ENCODE measurements around the gene FAM169A.
"Not testable (repeated sequence)": the region's sequence is repeated elsewhere in the genome, so short reads cannot be mapped to it uniquely, and the experiment has no call there.

Gene FAM169A

DNA sequence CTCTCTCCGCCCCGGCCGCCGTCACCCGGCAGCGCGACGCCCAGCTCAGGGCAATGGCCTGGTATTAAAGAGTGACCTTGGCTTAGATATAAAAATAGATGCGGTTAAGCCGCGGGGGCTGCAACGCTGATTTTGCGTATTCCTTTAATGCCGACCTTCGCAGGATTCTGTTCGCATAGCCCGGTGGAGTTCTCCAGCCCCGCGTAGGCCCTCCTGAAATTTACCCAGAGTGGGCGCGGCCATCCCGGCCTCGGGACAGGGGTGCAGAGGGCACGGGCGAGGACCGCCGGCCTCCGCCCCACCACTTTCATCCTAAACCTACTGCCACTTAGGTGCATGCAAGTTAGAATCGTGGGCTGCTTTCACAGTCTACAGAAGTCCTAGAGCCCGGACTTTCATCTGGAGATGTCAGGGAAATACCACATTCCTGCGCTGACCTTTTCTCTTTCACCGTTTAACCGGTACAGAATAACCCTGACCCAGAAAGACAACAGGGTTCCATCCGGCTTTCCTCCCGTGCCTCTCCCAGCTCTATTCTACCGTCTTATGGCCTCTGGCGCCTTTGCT, 492 bp upstream of the FAM169A start:
- no peak for DNase-seq

DNA sequence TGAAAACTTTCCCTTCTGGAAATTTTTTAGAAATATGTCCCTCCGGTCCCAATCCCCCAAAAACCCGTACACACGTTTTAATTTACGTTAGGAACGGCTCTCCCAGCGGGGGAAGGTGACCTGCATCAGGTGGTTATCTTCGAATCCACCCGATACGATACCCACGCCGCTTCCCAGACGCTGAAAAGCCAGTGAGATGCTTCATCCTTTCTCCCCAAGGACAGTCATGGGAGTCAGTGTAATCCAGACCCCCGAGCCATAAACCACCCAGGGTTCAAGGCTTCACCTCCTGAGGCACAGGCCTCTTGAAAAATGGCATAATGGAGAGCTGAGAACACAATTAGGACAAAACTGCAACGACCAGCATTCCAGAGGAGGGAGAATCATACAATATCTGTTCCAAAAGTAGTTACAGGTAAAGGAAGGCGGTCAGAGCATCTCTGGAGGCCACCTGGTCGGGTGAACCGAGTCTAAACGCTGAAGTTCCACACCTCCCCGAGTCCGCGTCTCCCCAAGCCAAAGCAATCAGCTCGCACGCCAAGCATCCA, 857 bp downstream of the FAM169A start:
- DNase-seq = no peak

GRCh38 chr5:74864823-74865222, 1.4 kb downstream of the FAM169A start:
- no peak for DNase-seq

DNA sequence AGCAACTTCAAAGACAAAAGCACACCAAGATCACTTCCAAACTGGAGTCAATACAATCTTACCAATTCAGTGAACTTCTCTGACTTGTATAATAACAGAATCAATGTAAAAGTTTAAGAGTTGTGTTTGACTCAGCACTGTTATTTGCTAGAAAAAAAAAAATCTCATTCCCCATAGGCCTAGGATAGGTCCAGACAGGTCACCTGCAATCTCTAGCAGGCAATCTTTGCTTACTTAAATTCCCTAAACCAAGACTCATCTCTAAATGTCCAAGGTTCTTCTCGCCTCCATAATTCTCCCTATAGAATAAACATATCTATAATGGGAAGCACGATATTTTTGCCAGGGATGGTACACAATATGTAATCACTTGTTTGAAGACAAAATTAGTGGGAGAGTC, 2.5 kb downstream of the FAM169A start:
- DNase-seq = no peak

DNA sequence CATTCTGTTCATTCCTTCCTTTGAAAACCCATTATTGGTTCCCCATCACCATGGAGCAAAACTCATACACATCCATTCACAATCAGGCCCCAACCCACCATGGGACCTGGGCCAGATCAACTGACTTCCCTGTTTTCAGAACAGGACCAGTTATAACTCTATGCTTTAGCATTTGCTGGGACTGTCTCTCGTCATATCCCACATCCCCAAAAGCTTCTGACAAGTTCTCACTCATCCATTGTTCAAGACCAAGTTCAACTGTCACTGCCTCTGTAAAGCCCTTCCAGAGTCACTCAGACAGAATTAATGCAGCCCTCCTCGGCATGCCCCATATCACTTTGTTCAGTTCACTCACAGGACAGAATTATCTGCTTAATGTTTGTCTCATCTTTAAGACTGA, 4.0 kb downstream of the FAM169A start:
- DNase-seq = no peak

DNA sequence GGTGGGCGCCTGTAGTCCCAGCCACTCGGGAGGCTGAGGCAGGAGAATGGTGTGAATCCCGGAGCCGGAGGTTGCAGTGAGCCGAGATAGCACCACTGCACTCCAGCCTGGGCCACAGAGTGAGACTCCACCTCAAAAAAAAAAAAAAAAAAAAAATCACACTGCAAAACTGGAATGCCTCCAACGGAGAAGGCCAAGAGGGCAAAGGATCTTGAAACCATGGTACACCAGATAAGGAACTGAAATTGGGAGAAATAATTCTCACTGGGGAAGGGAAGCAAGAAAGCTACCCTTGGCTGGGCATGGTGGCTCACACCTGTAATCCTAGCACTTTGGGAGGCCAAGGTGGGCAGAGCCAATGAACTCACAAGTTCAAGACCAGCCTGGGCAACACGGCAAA, 9.2 kb downstream of the FAM169A start:
- not testable (repeated sequence) for DNase-seq

- no peak for DNase-seq
These were observed 12.9 kb downstream of the FAM169A start for GRCh38 chr5:74853256-74853655.

DNA sequence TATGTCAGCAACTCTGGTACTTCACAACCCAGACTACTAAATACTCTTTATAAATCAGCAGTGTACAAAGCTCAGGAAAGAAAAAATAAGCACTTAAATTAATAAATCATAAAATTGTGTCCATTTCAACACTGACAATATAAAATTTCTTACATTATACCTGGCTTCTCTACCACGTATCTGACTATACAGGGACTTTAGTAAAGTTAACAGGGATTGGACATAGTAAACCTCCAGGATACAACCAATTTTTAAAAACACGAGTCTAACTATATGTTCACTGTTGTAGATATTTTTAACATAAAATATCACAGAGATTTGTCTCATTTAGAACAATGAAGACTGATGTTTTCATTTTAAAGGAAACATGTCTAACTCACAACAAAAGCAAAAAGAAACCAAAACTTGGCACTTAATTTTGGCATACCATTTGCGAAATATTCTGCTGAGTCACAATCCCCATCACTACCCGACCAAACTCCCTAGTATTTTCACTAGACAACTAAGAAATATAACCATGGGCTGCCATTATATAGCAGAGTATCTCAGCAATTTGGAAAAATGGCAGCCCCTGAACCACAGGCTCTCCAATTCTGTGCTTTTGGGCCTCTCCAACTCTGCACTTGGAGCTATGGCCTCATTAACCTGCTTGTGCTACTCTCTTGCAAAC, 14.4 kb downstream of the FAM169A start:
- DNase-seq = no peak

- no peak for DNase-seq
These were observed 15.3 kb downstream of the FAM169A start for GRCh38 chr5:74850789-74851425.

DNA sequence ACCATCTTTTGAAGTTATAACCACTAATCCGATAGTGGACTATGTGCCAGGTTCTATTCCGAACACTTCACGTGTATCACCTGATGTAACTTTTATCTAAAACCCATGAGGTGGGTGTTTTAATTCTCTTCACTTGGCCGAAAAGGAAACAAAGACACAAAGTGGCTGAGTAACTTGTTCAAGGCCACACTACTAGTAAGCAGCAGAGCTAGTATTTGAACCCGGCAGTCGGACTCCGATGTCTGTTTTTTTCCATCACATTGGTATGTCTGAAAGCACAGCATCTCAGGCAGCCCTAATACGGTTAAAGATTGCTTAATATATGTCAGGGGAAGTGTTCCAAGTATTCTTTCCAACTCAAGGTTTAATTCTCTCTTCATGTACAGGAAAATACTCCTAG, 16.2 kb downstream of the FAM169A start:
- DNase-seq = no peak

- no peak for DNase-seq
These were observed 17.6 kb downstream of the FAM169A start for GRCh38 chr5:74848553-74849025.

- no peak for DNase-seq
These were observed 27.0 kb downstream of the FAM169A start for GRCh38 chr5:74839229-74839628.

GRCh38 chr5:74838262-74838661, 27.9 kb downstream of the FAM169A start:
- no peak for DNase-seq

GRCh38 chr5:74837115-74837514, 29.1 kb downstream of the FAM169A start:
- no peak for DNase-seq

DNA sequence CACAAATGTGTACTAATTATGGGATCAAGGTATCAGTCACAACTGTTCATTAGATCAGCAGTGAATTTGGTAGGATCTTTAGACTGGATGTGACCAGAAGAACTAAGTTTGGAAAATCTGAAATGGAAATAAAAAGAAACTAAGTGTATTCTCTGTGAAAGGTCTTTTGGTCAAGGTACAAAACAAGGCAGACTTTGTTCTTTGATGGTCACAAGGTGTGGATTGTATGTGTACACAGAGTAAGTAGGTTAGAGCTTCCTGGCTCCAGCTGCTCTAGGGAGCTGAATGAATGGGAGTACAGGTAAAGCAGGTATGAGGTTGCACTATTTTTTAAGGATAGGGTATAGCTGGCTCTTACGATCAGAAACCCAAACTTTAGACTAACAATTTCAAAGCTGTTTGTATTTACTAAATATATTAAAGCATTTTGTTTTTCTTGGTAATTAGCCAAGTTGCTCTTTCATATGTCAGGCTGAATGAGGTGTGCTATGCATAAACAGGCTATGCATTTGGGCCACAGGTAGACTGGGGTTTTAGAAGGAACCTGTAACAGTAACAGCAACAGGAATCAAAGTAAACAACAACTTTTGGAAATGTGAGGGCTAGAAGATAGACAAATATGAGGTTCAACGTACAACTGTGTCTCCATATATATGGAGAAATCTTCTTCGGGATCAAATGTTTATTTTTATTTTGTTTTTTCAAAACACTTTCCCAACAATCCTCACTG, 32.5 kb downstream of the FAM169A start:
- DNase-seq = no peak

DNA sequence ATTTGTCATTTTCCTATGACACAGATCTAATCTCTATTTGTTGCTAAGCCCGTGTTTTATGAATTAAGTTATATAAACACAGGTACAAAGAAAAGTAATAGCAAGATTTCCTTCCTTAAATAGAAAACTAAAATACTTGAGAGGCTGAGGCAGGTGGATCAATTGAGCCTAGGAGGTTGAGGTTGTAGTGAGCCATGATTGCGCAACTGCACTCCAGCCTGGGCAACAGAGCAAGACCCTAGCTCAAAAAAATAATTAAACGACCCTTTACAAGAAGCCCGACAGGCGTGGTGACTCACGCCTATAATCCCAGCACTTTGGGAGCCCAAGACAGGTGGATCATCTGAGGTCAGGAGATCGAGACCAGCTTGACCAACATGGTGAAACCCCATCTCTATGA, 36.8 kb downstream of the FAM169A start:
- DNase-seq = no peak

DNA sequence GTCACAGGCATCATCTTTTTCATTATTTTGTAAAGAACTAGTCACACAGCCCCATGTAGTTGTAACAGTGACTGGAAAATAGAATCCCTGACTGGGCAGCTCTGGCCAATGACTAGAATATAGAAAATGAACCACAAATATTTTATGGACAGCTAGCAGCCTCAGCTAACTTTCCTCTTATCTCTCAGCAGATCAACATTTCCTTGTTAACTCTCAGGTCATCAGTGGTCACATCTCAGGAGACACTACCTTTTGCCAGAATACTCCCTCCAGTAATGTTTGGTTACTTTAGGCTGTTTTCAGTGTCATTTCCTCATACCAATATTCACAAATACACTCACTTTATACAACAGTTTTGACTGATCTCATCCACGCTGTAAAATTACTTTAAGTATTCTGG, 43.9 kb downstream of the FAM169A start:
- no peak for DNase-seq

DNA sequence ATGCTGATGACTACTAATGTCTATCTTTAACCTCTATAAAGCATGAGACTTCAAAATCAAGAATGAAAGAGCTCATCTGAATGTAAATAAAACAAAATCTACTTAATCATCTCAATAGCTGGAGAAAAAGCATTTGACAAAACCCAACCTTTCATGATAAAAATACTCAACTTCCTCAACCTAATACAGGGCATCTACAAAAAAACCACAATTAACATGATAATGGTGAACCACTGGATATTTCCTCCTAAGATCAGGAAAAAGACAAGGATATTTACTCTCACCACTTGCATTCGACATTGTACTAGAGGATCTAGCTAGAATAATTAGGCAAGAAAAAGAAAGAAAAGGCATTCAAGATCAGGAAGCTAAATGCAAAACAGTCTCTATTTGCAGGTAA, 49.3 kb downstream of the FAM169A start:
- DNase-seq = no peak

GRCh38 chr5:74810915-74811314, 55.3 kb downstream of the FAM169A start:
- no peak for DNase-seq

DNA sequence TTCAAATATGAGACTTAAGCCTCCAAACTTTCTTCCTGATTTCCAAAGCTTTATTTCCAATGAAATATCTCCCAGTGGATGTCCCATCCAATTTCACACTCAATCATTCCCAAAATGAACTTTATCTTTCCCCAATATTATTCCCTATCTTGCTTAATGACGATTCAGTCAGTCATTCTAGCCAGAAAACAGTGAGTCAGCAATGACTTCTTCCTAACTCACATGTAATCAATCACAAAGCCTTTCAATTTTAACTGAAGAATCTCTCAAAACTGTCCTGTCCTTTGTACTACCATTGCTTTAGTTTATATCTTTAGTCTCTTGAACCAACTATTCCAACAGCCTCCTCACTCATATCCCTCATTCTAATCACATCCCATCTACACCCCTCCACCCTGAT, 64.2 kb downstream of the FAM169A start:
- no peak for DNase-seq

GRCh38 chr5:74801197-74801596, 65.0 kb downstream of the FAM169A start:
- no peak for DNase-seq

GRCh38 chr5:74798977-74799911, 66.9 kb downstream of the FAM169A start:
- DNase-seq = no peak
